Esophagus muscularis mucosa (tissue), 4 donors: Measurements from ENCODE around the gene PPP1CB. TPM values are rescaled to one million over a fixed set of nuclear protein-coding genes. Genes with fewer than 3 reads are reported as not detected.

Experiments used
- DNase-seq: peaks from one replicate; pipeline ENCODE4 v3.0.0-alpha.2; 2017; ENCODE audit errors: extremely low spot score
- H3K27ac ChIP-seq, 4 donors: fragments of 200-600 bp; sonication (generic); replicated peaks in 1 of 4; 1 replicate in 3 of 4; 2 replicates in 1 of 4; pipeline ENCODE4 v1.5.1; 2016 to 2019; ENCODE audit warnings: mild to moderate bottlenecking in 1 of 4
- H3K27me3 ChIP-seq, 4 donors: fragments of 200-600 bp; sonication (generic); one replicate each; pipeline versions ENCODE4 v1.5.1 to v1.6.0; 2016 to 2019
- H3K36me3 ChIP-seq, 4 donors: fragments of 200-600 bp; sonication (generic); one replicate each; pipeline ENCODE4 v1.5.1; 2016 to 2019
- H3K4me1 ChIP-seq, 4 donors: fragments of 200-600 bp; sonication (generic); one replicate each; pipeline ENCODE4 v1.5.1; 2016 to 2019
- H3K4me3 ChIP-seq, 4 donors: fragments of 200-600 bp; sonication (generic); 1 replicate in 2 of 4; 2 replicates in 2 of 4; pipeline ENCODE4 v1.5.1; 2016 to 2019; ENCODE audit warnings: mild to moderate bottlenecking in 4 of 4, moderate library complexity in 1 of 4
- H3K9me3 ChIP-seq, 4 donors: fragments of 200-600 bp; sonication (generic); 1 replicate in 3 of 4; 2 replicates in 1 of 4; pipeline ENCODE4 v1.5.1; 2016 to 2019
- EP300 ChIP-seq: sonication (generic); formaldehyde crosslinking; IDR thresholded peaks from one replicate; pipeline ENCODE4 v1.6.1; 2017; ENCODE audit warnings: antibody characterized with exemption
- POLR2A ChIP-seq: fragments of 450-650 bp; IDR thresholded peaks from one replicate; pipeline ENCODE4 v1.6.1; 2017; ENCODE audit warnings: antibody characterized with exemption, moderate library complexity, mild to moderate bottlenecking, low read depth
- POLR2AphosphoS5 ChIP-seq, 2 donors: sonication (generic); formaldehyde crosslinking; IDR thresholded peaks; one replicate each; pipeline ENCODE4 v1.6.1; 2017; ENCODE audit warnings: antibody characterized with exemption in 2 of 2
- WGBS: methylation state at CpG from one replicate; pipeline ENCODE4 v1.1.5; 2018; 5-methylcytosine and 5-hydroxymethylcytosine counted together
- intact Hi-C: fragments of 100-400 bp; cut with DNase I; formaldehyde crosslinking; loops from one replicate; pipeline ENCODE4 v1.15.1; 2023
- total RNA-seq, 4 donors: library from RNA; depleted of rRNA; stranded (reverse); fragments of >200 nt; gene quantifications; one replicate each; pipeline versions ENCODE4 v1.1.0 to v1.2.1, GENCODE V29; 2016
- TF ChIP-seq, protein P1 (sequence below), 3 experiments: fragments of 200-600 bp in 2 of 3; fragments of 450-650 bp in 1 of 3; sonication (generic) in 2 of 3; IDR thresholded peaks; one replicate each; pipeline ENCODE4 v1.5.1; 2017 to 2019; ENCODE audit warnings: antibody characterized with exemption in 3 of 3, mild to moderate bottlenecking in 2 of 3, moderate library complexity in 1 of 3

Gene PPP1CB
- total RNA-seq, 4 donors from 2014 or later = 658 to 1,191 (median 759) TPM

- no peaks in the 10 kb centered on the region for H3K4me1 ChIP-seq
- no peak overlapping the region for H3K4me3 ChIP-seq
- no peaks in the 10 kb centered on the region for H3K9me3 ChIP-seq
- no peaks in the 10 kb centered on the region for H3K27me3 ChIP-seq
- 89% methylated on average over 2 of the region's 2 CpGs for WGBS
- TF ChIP-seq POLR2AphosphoS5 (IDR thresholded peaks at IDR 0.05) (no peak), EP300 (no peak), POLR2A (no peak)
- TF ChIP-seq, protein P1, sequence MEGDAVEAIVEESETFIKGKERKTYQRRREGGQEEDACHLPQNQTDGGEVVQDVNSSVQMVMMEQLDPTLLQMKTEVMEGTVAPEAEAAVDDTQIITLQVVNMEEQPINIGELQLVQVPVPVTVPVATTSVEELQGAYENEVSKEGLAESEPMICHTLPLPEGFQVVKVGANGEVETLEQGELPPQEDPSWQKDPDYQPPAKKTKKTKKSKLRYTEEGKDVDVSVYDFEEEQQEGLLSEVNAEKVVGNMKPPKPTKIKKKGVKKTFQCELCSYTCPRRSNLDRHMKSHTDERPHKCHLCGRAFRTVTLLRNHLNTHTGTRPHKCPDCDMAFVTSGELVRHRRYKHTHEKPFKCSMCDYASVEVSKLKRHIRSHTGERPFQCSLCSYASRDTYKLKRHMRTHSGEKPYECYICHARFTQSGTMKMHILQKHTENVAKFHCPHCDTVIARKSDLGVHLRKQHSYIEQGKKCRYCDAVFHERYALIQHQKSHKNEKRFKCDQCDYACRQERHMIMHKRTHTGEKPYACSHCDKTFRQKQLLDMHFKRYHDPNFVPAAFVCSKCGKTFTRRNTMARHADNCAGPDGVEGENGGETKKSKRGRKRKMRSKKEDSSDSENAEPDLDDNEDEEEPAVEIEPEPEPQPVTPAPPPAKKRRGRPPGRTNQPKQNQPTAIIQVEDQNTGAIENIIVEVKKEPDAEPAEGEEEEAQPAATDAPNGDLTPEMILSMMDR (IDR thresholded peaks at IDR 0.05) = no peak
- intact Hi-C loops = no loop called here
- DNase-seq = no peak
- no peak overlapping the region for H3K27ac ChIP-seq
- H3K36me3 ChIP-seq = peaks cover 0 to 1% (median 0%) of the 10 kb centered on the region in 4 donors
Observed at GRCh38 chr2:28838971-28839370, 87.3 kb downstream of the PPP1CB start.

GRCh38 chr2:28842042-28842441, 90.4 kb downstream of the PPP1CB start:
- WGBS = 63% methylated on average over 3 of the region's 3 CpGs

More at GRCh38 chr2:28842042-28842441, 90.4 kb downstream of the PPP1CB start:
- no peaks in the 10 kb centered on the region for H3K9me3 ChIP-seq
- TF ChIP-seq EP300 (no peak), POLR2A (no peak), POLR2AphosphoS5 (IDR thresholded peaks at IDR 0.05) (no peak)
- TF ChIP-seq, protein P1 (IDR thresholded peaks at IDR 0.05) = no peak
- intact Hi-C loops = no loop called here
- no peak overlapping the region for H3K27ac ChIP-seq
- no peak overlapping the region for H3K4me3 ChIP-seq
- H3K36me3 ChIP-seq = peaks cover 0 to 16% (median 4%) of the 10 kb centered on the region in 4 donors
- H3K4me1 ChIP-seq = no peaks in the 10 kb centered on the region
- no peaks in the 10 kb centered on the region for H3K27me3 ChIP-seq
- no peak for DNase-seq

Other genes starting within 250 kb of the PPP1CB start
- gene SPDYA, start 59.0 kb downstream of the PPP1CB start, total RNA-seq = 1 to 10 TPM in 2 of 4 donors, under 1 TPM in 2; 0.33 to 3.0 (median 0.91) TPM
- 10 to 100 TPM; 10.6 to 14.6 (median 11.4) TPM for gene TRMT61B, start 118.5 kb downstream of the PPP1CB start, total RNA-seq
- gene WDR43, start 142.8 kb downstream of the PPP1CB start, total RNA-seq = 10 to 100 TPM; 21.5 to 53.0 (median 31.0) TPM
- under 1 TPM; 0.57 to 0.99 (median 0.77) TPM for gene TOGARAM2, start 229.5 kb downstream of the PPP1CB start, total RNA-seq